ENCODE measurements around the gene INS. TPM values are rescaled to one million over a fixed set of nuclear protein-coding genes. Genes with fewer than 3 reads are reported as not detected.

The INS gene
- total RNA-seq, 1 experiment from 2014 or later: not detected

DNA sequence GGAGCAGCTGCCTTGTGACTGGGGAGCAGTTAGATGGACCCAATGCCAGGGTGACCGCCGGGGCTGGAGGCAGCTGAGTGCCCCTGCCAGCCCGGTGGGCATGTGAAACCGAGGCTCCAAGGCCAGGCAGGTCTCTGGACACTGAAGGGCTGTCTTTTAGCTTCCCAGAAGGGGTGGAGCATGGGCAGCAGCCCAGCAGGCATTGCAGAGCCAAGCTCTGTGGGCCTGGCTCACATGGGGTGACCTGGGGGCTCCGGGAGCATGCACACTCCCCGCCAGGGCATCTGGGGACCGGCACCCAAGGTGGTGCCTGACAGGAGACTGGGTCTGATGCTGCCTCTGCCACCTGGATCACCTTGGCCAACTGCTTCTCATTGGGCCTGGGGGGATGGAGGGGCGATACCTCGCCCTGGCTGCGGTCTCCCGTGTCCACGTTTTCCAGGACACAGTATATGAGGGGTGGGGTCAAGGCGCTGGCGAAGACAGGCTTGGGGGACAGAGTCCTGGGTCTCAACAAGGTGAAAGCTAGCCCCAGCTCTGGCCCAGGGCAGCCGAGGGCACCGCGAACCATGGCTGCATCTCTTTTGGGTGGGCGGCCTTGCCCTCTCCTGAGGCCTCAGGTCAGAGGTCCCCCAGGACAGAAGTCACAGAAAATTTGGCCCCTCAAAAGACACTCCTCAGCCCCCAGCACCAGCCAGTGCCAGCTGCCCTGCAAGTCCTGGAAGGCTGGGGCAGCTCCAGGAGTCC lies 3.5 kb downstream of the INS start:
- BruUV-seq (replicated peaks): no TSS peak
- no peaks in the 10 kb centered on the region for H3K9me3 ChIP-seq (ENCODE audit: low read depth, low read length, poor library complexity, severe bottlenecking)
- no peaks in the 10 kb centered on the region for H3K27me3 ChIP-seq (replicated peaks; ENCODE audit: insufficient read depth, low read depth, low read length, poor library complexity)
- H3K4me1 ChIP-seq (ENCODE audit: insufficient read depth, low read length, poor library complexity, severe bottlenecking): no peaks in the 10 kb centered on the region
- CTCF ChIA-PET: no interaction called here
- DNase-seq (ENCODE audit: low spot score): no peak
- H3K4me3 ChIP-seq (ENCODE audit: low read depth, low read length, poor library complexity, severe bottlenecking): no peak overlapping the region
- H3K27ac ChIP-seq (ENCODE audit: low read depth, low read length, poor library complexity, severe bottlenecking): no peak overlapping the region
- TF ChIP-seq CTCF (conservative IDR thresholded peaks at IDR 0.05; ENCODE audit: low read depth, low read length) (no peak), EZH2 (IDR thresholded peaks at IDR 0.05; ENCODE audit: borderline replicate concordance, low read depth, low read length, poor library complexity, severe bottlenecking) (no peak)
- H3K36me3 ChIP-seq (ENCODE audit: insufficient read depth, low read length, poor library complexity, severe bottlenecking): no peaks in the 10 kb centered on the region
- intact Hi-C loops (cut with micrococcal nuclease; ENCODE audit: unreplicated experiment): loop anchor here (2.0 kb wide), 1 partner anchor 465 kb away; no protein-coding TSS in a partner anchor
- POLR2A ChIA-PET (ENCODE audit: low non-redundant PET): no interaction called here

- POLR2A ChIA-PET (ENCODE audit: low non-redundant PET): no interaction called here
- H3K9me3 ChIP-seq (ENCODE audit: low read depth, low read length, poor library complexity, severe bottlenecking): no peaks in the 10 kb centered on the region
- TF ChIP-seq CTCF (conservative IDR thresholded peaks at IDR 0.05; ENCODE audit: low read depth, low read length) (peak; percentile 79), EZH2 (IDR thresholded peaks at IDR 0.05; ENCODE audit: borderline replicate concordance, low read depth, low read length, poor library complexity, severe bottlenecking) (no peak)
- CTCF ChIA-PET: interaction anchor here (0.6 to 1.9 kb wide), 3 partner anchors 274 to 504 kb away, joined by 3 to 9 read pairs (median 6); no protein-coding TSS in a partner anchor
- DNase-seq (ENCODE audit: low spot score): peak; percentile 47
- intact Hi-C loops (cut with micrococcal nuclease; ENCODE audit: unreplicated experiment): loop anchor here (2.0 kb wide), 1 partner anchor 464 kb away; no protein-coding TSS in a partner anchor
- BruUV-seq (replicated peaks): no TSS peak
- no peaks in the 10 kb centered on the region for H3K27me3 ChIP-seq (replicated peaks; ENCODE audit: insufficient read depth, low read depth, low read length, poor library complexity)
- H3K4me1 ChIP-seq (ENCODE audit: insufficient read depth, low read length, poor library complexity, severe bottlenecking): no peaks in the 10 kb centered on the region
- no peak overlapping the region for H3K4me3 ChIP-seq (ENCODE audit: low read depth, low read length, poor library complexity, severe bottlenecking)
- H3K36me3 ChIP-seq (ENCODE audit: insufficient read depth, low read length, poor library complexity, severe bottlenecking): no peaks in the 10 kb centered on the region
- H3K27ac ChIP-seq (ENCODE audit: low read depth, low read length, poor library complexity, severe bottlenecking): no peak overlapping the region
Measured at GRCh38 chr11:2156416-2157182, 4.4 kb downstream of the INS start.

- Histone ChIP-seq H3K36me3 (ENCODE audit: insufficient read depth, low read length, poor library complexity, severe bottlenecking) (no peaks in the 10 kb centered on the region), H3K4me1 (ENCODE audit: insufficient read depth, low read length, poor library complexity, severe bottlenecking) (no peaks in the 10 kb centered on the region), H3K27ac (ENCODE audit: low read depth, low read length, poor library complexity, severe bottlenecking) (no peak overlapping the region), H3K4me3 (ENCODE audit: low read depth, low read length, poor library complexity, severe bottlenecking) (no peak overlapping the region), H3K9me3 (ENCODE audit: low read depth, low read length, poor library complexity, severe bottlenecking) (no peaks in the 10 kb centered on the region), H3K27me3 (replicated peaks; ENCODE audit: insufficient read depth, low read depth, low read length, poor library complexity) (no peaks in the 10 kb centered on the region)
- ChIA-PET CTCF (interaction anchor here (1.6 to 1.9 kb wide), 2 partner anchors 273 to 503 kb away, joined by 6 to 9 read pairs; no protein-coding TSS in a partner anchor), POLR2A (ENCODE audit: low non-redundant PET) (no interaction called here)
- DNase-seq (ENCODE audit: low spot score): no peak
- intact Hi-C loops (cut with micrococcal nuclease; ENCODE audit: unreplicated experiment): no loop called here
- BruUV-seq (replicated peaks): no TSS peak
- TF ChIP-seq EZH2 (IDR thresholded peaks at IDR 0.05; ENCODE audit: borderline replicate concordance, low read depth, low read length, poor library complexity, severe bottlenecking) (no peak), CTCF (conservative IDR thresholded peaks at IDR 0.05; ENCODE audit: low read depth, low read length) (no peak)
Measured at GRCh38 chr11:2155511-2155910, 5.5 kb downstream of the INS start.
